Activated CD8-positive, alpha-beta memory T cell treated with anti-CD3 and anti-CD28 coated beads for 36 hours (primary cell): ENCODE data around the gene ZNF331. TPM values are rescaled to one million over a fixed set of nuclear protein-coding genes. Genes with fewer than 3 reads are reported as not detected.

Experiments used
- CTCF ChIA-PET: fragments of 350-600 bp; sonication (Branson Sonifier 250); formaldehyde crosslinking; loops from one replicate; lab custom pipeline; 2021; ENCODE audit warnings: antibody characterized with exemption; lab: Charles Lee
- POLR2A ChIA-PET: fragments of 350-600 bp; sonication (Branson Sonifier 250); formaldehyde crosslinking; loops from one replicate; lab custom pipeline; 2021; ENCODE audit warnings: antibody characterized with exemption; lab: Charles Lee
- total RNA-seq, 2 experiments: library from RNA; stranded (reverse); gene quantifications; one replicate each; pipeline ENCODE4 v1.2.3, GENCODE V29; 2021

The ZNF331 gene
- total RNA-seq, 2 experiments from 2014 or later = 15.6 to 18.8 TPM

DNA sequence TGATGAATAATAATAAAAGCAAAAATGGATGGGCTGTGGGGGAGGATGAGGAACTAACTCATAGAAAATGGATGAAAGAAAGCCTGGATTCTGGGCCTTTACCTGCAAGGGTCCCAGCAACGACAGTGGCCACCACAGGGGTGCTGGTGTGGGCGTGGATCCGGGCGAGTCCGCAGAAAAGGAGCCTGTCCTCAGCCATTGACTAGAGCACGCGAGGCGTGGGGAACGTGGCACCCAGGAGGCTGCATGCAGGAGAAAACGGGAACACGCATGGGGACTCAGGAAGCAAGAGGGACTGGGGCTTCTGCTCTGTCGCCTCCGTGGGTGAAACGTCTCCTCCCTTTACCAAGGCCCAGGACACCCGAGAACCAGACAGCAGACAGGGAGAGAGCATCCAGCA lies 68.1 kb downstream of the ZNF331 start:
- POLR2A ChIA-PET = no interaction called here
- CTCF ChIA-PET = no interaction called here

GRCh38 chr19:53608381-53608780 lies 70.4 kb downstream of the ZNF331 start:
- CTCF ChIA-PET = interaction anchor here (0.6 kb wide), 1 partner anchor 657 kb away, joined by 4 read pairs; no protein-coding TSS in a partner anchor
- POLR2A ChIA-PET = no interaction called here

DNA sequence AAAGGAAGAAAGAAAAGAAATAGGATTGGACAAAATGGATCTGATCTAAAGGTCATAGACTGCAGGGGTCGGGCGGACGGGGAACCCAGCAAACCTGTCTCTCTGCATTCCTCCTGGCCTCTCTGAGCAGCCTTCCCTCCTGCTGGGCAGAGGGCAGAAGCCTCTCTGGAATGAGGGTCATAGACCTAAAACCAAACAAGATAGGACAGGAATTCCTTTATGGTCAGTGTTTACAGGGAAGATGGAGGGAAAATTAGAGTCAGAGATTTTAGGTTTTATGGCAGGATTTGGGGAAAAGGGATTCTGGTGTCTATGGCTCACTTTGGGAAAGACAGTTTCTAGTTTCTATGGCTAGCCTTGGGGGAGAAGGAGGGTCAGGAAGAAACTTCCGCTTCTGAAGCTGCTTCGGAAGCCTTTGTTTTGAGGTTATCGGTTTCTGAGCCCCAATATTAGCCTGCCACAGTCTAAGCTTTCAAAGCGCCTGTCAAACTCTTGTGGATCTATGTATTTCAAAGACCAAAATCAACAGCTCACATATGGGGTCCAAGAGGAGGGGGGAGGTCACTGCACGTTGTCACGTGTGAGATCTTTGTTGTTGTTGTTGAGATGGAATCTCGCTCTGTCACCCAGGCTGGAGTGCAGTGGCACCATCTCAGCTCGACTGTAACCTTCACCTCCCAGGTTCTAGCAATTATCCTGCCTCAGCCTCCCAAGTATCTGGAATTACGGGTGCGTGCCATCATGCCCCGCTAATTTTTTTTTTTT lies 75.0 kb downstream of the ZNF331 start:
- ChIA-PET CTCF (interaction anchor here (0.7 kb wide), 1 partner anchor 271 kb away, joined by 3 read pairs; no protein-coding TSS in a partner anchor), POLR2A (no interaction called here)

DNA sequence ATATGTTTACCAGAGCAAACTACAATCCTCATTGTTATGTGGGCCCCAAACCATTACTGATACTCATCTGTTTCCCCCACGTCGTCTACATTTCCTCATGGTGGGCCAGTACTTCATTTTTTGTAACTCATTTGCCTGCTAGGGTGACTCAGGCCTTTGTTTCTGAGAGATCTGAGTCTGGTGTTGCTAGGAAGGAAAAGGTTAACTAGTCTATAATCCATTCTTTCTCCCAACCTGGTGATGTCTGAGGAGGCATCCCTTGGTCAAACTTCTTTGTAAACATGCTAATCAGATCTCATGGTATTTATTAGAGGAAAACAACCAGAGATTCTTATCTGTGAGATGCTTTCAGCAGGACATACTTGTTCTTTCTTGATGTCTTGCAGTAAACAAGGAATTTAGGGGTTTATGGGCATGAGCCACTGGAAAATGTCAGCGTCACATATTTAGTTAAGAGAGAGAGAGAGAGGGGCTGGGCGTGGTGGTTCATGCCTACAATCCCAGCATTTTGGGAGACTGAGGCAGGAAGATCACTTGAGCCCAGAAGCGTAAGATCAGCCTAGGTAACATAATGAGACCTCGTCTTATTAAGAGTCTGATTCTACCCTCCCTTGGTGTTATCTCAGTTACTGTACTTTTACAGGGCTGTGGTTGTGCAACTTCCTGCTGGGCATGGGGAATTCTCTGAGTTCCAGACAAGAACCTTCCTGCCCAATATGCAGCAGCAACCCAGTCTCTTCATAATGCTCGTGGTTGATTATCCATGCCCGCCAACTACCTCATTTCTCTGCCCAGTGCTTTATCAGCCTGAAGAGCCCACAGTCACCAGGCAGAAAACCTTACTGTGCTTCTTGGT lies 84.2 kb downstream of the ZNF331 start:
- ChIA-PET CTCF (no interaction called here), POLR2A (interaction anchor here (0.6 kb wide), 1 partner anchor 208 kb away, joined by 8 read pairs; no protein-coding TSS in a partner anchor)

DNA sequence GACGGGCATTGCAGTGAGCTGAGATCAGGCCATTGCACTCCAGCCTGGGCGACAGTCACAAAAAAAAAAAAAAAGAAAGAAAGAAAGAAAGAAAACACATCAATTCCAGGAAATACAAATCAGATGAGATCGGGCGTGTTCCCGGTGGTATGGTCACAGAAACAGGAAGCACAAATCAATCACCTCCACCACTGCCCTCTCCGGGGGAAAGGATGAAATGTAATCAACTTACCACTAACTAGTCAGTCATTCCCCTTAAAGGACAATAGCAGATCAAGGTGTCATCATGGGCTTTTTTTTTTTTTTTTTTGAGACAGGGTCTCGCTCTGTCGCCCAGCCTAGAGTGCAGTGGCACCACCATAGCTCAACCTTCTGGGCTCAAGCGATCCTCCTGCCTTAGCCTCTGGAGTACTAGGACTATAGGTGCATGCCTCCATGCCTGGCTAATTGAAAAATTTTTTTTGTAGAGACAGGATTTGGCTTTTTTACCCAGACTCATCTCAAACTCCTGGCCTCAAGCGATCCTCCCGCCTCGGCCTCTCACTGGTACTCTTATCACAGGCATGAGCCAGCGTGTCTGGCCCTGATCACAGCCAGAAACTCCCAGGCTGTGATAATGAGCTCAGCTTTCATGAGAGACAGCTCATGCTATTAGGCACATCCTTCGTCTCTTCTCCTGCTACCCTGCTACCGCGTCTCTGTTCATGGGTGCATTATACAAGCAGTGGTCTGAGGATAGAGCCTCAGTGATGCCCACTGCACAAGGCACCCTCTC lies 87.0 kb downstream of the ZNF331 start:
- ChIA-PET POLR2A (no interaction called here), CTCF (no interaction called here)

DNA sequence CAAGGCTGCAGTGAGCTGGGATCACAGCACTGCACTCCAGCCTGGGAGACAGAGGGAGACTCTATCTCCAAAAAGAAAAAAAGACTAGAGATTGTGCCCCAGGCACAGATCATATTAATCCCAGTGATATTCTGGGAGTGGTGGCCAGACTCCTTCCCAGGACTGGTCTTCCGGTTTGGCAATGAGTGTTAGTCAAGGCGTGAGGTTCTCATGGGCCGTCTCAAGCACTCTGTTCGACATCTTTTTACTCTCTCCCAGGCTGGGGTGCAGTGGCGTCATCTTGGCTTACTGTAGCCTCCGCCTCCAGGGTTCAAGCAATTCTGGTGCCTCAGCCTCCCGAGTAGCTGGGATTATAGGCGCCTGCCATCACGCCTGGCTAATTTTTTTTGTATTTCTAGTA lies 88.5 kb downstream of the ZNF331 start:
- CTCF ChIA-PET = no interaction called here
- POLR2A ChIA-PET = no interaction called here

GRCh38 chr19:53626976-53627375 lies 89.0 kb downstream of the ZNF331 start:
- CTCF ChIA-PET = no interaction called here
- POLR2A ChIA-PET = no interaction called here

Other genes starting within 250 kb of the ZNF331 start
- gene ZNF845, start 204.4 kb upstream of the ZNF331 start, total RNA-seq = 1 to 10 TPM; 4.8 to 5.1 TPM
- 10 to 100 TPM; 17.0 to 18.3 TPM for gene ZNF525, start 172.4 kb upstream of the ZNF331 start, total RNA-seq
- 1 to 10 TPM; 8.8 to 9.7 TPM for gene ZNF765, start 143.0 kb upstream of the ZNF331 start, total RNA-seq
- gene ZNF761, start 106.2 kb upstream of the ZNF331 start, total RNA-seq = 1 to 10 TPM; 9.5 to 9.7 TPM
- 1 to 10 TPM; 5.7 to 6.0 TPM for gene ZNF813, start 70.4 kb upstream of the ZNF331 start, total RNA-seq
- gene DPRX, start 93.9 kb downstream of the ZNF331 start, total RNA-seq = not detected